WTC11 (cell line): ENCODE data around the gene THBD.

Experiments used
- ATF3 ChIP-seq: sonication (generic); formaldehyde crosslinking; conservative IDR thresholded peaks from 2 replicates; pipeline ENCODE4 v1.8.1; 2022; ENCODE audit warnings: mild to moderate bottlenecking, missing genetic modification reagents
- ATF6 ChIP-seq: sonication (generic); formaldehyde crosslinking; IDR thresholded peaks from 2 replicates; pipeline ENCODE4 v1.8.1; 2023; ENCODE audit warnings: mild to moderate bottlenecking, missing genetic modification reagents
- CTCF ChIP-seq: fragments of 200-600 bp; IDR thresholded peaks from 2 replicates; pipeline ENCODE4 v1.8.0; 2022; ENCODE audit warnings: antibody characterized with exemption
- ESRRA ChIP-seq: sonication (generic); formaldehyde crosslinking; IDR thresholded peaks from 2 replicates; pipeline ENCODE4 v1.8.1; 2022; ENCODE audit warnings: mild to moderate bottlenecking, missing genetic modification reagents, borderline replicate concordance
- ETV6 ChIP-seq: sonication (generic); formaldehyde crosslinking; IDR thresholded peaks from 2 replicates; pipeline ENCODE4 v1.8.1; 2022; ENCODE audit warnings: mild to moderate bottlenecking, missing genetic modification reagents
- NFYB ChIP-seq: sonication (generic); formaldehyde crosslinking; conservative IDR thresholded peaks from 2 replicates; pipeline ENCODE4 v1.8.0; 2022; ENCODE audit warnings: low read depth, missing genetic modification reagents
- PRRX2 ChIP-seq: fragments of 250-450 bp; sonication (Bioruptor Pico); IDR thresholded peaks from 2 replicates; pipeline ENCODE4 v1.8.0; 2021; ENCODE audit warnings: mild to moderate bottlenecking
- ZNF138 ChIP-seq: sonication (generic); formaldehyde crosslinking; conservative IDR thresholded peaks from 2 replicates; pipeline ENCODE4 v1.8.1; 2022; ENCODE audit warnings: mild to moderate bottlenecking, moderate library complexity, missing genetic modification reagents

GRCh38 chr20:23065266-23066201, 16.1 kb upstream of the THBD start:
- TF ChIP-seq CTCF = no peak
- no peak for TF ChIP-seq ATF3 (CRISPR knock-in tag)
- TF ChIP-seq ATF6 (CRISPR knock-in tag) = no peak
- TF ChIP-seq NFYB = no peak
- no peak for TF ChIP-seq ZNF138 (CRISPR knock-in tag)
- TF ChIP-seq ESRRA (CRISPR knock-in tag) = no peak
- no peak for TF ChIP-seq PRRX2 (CRISPR knock-in tag)
- no peak for TF ChIP-seq ETV6 (CRISPR knock-in tag)
